Measurements from ENCODE around the gene MAPKAP1.

DNA sequence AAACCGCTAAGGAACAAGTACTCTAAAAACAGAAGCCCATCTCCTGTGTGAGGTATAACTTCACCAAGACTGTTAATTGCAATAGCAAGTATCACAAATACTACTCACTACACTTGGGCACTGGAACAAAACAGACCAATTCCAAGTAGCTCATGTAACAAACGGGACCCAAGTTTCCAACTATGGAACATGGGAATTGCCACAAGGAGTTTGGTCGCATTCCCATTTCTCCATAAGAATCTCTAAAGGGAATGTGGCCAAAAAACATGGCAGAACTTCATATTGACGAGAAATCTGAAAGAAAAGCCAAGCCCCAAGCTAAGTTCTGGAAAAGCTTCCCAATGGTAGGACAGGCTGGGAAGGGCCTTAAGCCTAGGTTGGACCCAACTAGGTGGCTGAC, 162.5 kb downstream of the MAPKAP1 start:
- TF ChIP-seq, protein P1, sequence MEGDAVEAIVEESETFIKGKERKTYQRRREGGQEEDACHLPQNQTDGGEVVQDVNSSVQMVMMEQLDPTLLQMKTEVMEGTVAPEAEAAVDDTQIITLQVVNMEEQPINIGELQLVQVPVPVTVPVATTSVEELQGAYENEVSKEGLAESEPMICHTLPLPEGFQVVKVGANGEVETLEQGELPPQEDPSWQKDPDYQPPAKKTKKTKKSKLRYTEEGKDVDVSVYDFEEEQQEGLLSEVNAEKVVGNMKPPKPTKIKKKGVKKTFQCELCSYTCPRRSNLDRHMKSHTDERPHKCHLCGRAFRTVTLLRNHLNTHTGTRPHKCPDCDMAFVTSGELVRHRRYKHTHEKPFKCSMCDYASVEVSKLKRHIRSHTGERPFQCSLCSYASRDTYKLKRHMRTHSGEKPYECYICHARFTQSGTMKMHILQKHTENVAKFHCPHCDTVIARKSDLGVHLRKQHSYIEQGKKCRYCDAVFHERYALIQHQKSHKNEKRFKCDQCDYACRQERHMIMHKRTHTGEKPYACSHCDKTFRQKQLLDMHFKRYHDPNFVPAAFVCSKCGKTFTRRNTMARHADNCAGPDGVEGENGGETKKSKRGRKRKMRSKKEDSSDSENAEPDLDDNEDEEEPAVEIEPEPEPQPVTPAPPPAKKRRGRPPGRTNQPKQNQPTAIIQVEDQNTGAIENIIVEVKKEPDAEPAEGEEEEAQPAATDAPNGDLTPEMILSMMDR (IDR thresholded peaks at IDR 0.05; ENCODE audit: insufficient read depth, low read length, poor library complexity, severe bottlenecking), result no peak
- TF ChIP-seq EZH2phosphoT487 (conservative IDR thresholded peaks at IDR 0.05; ENCODE audit: low read length), result no peak
